NCI-H2081 treated with DMSO at 0.1 percent for 48 hours (cell line): ENCODE data around the gene SLC35B1.
"Not testable (repeated sequence)": the region's sequence is repeated elsewhere in the genome, so short reads cannot be mapped to it uniquely, and the experiment has no call there.

Source experiments
- DNase-seq: peaks from one replicate; lab custom pipeline; 2025; lab: John Stamatoyannopoulos, UW

The SLC35B1 gene

GRCh38 chr17:49734515-49735490, 27.0 kb upstream of the SLC35B1 start:
- DNase-seq, result no peak

DNA sequence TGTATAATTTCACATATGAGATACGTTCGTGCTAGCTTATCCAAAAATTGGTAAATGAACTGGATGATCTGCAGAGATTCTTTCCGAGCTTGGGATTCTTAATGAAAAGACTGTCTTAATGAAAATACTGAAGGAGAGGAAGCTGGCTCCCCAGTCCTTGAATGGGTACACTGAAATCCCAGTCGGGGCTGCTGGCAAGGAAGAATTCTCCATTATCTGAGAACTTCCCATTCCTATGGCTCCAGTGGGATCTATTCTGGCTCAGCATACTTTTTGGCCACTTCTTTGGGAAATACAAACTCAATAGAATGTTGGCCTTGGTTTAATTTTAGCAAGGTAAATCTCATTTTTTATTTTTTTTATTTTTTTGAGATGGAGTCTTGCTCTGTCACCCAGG, 23.7 kb upstream of the SLC35B1 start:
- no peak for DNase-seq

DNA sequence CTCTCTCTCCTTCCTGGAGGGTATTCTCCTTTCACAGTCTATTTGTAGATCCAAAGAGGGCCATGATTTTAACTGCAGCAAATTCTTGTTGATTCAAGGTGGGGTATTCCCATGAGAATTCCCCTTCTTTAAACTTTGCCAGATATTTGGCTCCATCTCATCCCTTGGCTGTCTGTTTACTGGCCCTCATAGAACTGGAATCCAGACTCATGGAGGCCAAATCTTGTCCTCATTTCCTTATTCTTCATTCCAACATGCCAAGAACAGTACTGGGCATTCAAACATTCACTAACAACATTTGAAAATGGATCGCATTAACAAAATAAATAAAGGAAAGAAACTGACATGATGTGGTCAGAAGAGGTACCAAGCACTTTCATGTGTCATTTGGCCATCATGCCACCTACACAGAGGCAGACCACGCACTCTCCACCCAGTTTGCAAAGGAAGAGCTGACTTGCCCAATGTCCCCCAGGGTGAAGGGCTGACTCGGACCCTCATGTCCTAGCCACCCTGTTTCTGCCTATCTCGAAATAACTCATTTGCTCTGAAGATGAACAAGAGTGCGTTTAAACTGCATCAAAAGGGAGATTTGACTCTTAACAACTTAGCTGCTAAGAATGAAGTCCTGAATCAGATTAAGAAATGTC, 23.1 kb upstream of the SLC35B1 start:
- DNase-seq, result no peak

DNA sequence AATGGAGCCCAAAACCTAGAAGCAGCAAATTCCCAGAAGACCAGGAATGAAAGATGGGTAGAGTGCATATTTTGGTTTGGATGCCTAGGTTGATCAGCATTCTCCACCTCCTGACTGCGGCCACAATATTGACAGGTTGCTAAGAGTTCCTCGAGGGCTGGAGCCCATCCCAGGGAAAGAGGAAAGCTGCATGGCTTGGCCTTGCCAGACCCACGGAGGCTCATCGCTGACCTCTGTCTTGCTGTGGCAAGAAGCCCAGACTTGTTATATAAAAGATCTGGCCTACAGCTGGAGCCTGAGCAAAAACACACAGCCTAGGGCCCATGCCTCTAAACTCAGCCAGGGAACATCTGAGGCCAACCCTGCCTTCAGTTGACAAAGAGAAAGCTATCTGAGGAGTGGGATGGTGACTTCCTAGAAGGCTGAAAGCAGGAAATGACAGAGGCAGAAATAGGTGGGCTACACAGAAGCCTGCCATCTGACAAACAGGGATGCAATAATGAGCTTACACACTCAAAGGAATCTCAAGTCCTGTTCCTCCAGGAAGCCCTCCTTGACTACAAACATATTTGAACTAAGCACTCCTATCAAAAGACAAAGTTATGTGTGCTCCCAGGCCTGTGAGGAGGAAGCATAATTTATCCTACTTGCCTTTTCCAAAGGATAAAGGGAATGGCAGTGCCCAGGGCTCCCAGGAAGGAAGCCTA, 22.5 kb upstream of the SLC35B1 start:
- no peak for DNase-seq

DNA sequence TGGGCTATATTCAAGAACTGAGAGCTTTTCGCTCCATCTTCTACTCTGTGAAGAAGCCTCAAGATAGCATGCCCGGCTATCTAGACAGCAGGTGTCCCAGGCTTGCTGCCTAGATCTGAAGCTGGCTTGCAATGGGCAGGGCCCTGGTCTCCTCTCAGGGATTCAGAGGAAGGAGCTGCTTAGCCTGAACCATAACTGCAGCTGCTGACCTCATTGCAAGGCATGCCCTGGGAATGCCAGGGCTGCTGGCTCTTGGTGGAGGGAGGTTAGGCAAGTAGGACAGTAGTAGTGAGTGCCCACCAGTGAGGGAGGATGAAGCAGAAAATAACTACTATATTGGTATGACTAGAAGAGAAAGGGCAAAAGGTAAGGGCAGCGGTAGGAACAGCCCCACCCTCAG, 21.3 kb upstream of the SLC35B1 start:
- no peak for DNase-seq

GRCh38 chr17:49728425-49728824, 20.7 kb upstream of the SLC35B1 start:
- DNase-seq, result no peak

GRCh38 chr17:49727380-49727779, 19.6 kb upstream of the SLC35B1 start:
- DNase-seq, result no peak

GRCh38 chr17:49725452-49726130, 17.8 kb upstream of the SLC35B1 start:
- DNase-seq, result no peak

- not testable (repeated sequence) for DNase-seq
Observed at GRCh38 chr17:49724552-49724951, 16.8 kb upstream of the SLC35B1 start.

DNA sequence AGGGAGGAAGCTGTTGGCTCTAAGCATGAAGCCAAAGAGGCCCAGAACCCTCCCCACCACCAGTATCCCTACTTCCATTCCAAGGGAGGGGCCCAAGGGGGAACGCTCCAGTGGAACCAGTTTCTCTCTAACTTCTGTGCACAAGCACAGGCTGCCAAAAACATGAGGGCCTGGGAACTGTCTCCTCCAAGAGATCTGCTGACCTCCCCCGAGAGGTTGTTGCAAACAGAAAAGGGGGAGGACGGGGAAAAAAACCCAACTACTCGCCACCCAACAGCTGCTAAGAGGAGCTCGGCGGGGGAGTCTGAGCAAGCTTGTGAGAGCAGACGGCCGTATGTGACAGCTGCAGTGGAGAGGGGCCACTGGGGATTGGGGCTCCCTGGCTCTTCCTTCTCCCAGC, 15.7 kb upstream of the SLC35B1 start:
- DNase-seq, result no peak

- no peak for DNase-seq
Observed at GRCh38 chr17:49722066-49722465, 14.3 kb upstream of the SLC35B1 start.

DNA sequence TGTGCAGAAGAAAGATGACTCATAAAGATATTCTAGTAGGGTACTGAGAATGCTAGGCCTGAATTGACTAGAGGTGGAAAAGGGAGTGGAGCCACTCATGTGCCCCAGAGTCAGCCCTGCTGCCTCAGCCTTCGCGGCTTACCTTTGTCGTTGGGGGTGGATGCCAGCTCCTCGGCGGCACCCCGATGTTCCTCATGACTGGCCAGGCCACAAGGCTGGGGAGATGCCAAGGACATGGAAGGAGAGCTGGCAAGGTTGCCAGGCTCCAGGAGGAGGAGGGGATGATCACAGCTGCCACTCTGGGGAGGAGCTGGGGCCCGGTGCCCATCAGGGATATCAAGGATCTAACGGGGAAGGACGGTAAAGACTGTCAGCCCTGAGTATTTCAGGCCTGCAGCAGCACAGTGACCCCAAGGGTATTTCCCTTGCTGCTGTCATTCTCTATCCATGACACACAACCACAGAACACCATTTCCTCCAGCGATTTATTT, 9.7 kb upstream of the SLC35B1 start:
- no peak for DNase-seq

- no peak for DNase-seq
Observed at GRCh38 chr17:49716668-49717364, 9.1 kb upstream of the SLC35B1 start.

DNA sequence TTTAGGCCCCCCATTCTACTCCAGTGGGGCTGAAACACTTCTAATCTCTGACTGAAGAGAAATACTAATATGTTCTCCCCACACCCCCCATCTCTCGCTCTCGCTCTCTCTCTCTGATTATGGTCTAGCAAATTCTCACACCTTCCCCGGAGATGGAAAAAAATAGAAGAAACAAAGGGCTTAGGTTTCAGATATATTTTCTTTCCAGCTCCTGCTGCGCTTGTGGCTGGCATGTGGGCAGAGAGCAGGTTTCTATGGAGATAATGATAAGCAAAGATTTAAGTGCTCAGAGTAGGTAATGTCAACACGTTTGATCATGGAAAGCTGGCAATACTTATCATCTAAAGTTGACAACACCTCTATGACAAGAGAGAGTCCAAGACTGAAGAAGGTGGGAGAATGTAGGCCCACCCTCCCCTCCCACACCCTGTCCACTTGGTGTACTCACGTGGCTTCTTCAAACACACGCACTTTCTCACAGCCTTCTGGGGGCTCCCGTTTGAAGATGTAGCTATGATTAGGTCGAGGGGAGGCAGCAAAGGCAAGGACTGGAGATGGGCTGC, 8.0 kb upstream of the SLC35B1 start:
- peak; percentile 46 for DNase-seq

DNA sequence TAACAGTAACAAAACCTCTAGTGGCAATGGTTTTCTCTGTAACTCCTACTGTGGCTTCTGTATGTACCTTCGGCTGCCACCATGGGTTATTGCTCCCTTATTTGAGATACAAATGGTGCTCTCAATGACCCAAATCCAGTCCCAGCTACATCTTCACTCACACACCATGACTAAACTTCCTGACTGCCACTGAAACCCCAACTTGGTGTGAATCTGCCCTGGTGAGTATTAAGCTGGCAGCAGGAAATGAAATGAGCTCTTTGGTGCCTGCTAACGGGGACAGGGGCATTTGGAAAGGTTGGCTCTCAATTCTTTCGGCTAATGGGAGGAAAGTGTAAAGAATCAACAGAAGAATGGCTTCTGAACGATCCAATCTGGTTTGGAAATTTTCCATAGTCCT, 7.5 kb upstream of the SLC35B1 start:
- DNase-seq, result no peak

DNA sequence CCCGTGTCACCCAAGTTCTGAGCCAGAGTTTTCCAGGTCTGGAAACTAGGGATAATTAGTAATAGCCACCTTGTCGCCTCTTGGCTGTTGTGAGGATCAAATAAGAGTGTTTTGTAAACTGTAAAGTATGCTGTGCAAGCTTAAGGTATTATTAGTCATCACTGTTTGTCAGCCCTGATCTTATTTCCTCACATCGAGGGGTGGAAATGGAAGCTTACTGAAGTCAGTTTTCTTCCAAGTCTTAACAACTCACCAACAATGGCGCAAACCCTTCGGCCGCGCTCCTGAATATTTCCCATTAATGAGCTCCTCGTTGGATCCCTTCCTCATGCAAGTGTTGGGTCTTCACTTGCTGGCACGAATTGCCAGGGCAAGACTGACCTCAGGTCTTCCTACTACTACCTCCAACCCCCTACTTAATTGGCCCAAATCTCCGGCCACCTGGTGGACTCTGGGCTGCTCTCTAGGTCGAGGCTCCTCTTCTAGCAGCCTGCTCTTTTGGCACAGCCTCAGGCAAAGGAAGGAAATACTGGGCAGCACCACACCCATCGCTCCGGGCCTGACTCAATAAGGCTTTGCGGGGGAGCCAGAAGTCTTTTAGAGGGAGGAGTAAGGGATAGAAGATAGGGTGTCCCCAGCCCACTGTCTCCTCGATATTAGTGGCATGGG, 885 bp upstream of the SLC35B1 start:
- DNase-seq, result no peak

DNA sequence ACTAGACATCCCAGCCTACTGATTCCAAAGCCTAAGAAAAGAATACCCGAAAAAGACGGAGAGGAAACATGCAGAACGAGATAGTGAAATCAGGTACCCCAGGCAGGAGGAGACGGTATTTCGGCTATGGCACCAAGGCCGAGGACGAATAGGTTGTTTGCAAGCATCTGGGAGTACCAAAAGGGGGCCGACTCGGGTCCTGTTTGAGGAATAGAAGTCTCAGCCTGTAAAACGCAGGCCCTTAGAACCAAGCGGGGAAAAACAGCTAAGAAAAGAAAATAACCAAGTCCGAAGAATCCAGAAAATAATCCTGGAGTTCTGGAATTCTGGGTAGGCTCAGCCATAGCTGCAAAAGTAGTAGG, 537 bp downstream of the SLC35B1 start:
- DNase-seq, result no peak

DNA sequence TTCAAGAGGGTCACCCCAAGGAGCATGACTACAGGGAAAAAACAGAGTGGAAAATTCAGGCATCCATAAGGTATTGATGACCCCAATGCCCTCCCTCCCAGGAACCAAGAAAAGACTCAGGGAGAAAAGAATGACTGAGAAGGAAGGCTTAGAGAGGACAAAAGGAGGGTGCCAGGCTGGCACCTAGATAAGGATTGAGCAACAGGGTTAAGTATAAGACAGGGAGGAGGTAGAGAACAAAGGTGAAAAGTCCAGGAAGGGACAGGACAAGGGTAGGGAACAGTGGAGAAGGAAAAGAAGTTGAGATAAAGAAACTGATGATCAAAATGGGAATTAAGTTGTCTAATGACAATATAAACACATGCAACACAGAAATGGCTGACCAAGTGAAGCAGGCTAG, 2.5 kb downstream of the SLC35B1 start:
- DNase-seq, result no peak

DNA sequence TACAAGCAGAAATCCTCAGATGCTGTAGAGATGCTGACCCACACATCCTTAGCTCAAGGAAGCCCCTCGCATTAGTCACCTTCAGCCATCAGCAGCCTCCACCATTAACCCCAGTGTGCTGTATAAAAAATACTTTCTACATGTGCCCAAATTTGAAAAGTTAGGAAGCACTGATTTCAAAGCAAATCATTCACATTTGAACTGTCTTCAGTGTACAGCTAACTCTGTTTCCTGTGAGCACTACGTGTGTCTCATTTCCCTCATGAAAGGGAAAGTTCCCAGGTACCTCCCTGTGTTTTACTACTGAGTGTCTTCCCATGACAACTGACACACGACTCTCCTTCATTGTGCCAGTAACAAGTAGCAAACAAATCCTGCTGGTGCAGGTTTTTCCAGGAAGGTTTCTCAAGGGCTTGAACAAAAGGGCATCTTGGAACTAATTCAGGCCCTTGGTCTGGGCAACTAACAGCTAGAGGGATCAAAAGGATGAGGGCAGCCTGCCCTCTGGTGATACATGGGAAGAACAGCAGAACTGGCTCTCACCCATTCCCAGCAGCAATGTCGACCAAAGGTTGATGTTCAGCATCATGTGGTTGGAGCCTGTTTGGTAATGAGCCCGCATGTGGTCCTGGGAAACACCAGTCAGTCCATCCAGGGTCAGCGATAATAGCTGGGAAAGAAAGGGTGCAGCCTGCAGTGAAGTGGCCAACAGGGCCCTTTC, 4.0 kb downstream of the SLC35B1 start:
- no peak for DNase-seq

DNA sequence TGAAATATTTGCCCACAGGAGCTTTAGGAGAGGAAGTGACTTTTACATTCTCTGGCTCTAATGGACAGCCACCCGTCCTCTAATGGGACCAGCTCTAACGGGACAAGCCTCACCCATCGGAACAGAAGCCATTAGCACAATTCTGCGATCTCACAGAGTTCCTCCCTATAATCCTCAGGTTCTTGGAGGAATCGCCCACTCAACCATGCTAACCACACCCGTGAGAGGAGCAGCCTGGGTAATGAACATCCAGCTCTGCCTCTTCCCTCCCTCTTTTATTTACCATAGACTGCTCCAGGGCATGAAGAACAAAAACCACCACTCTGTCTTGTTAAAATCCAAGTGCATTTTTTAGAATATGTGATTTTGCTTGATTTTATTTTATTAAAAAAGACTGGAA, 6.8 kb downstream of the SLC35B1 start:
- DNase-seq, result no peak
